GM10847 (cell line): ENCODE data around the gene HDHD5.

ENCODE experiments used
- POLR2A ChIP-seq: IDR thresholded peaks from 2 replicates; pipeline ENCODE4 v1.6.1; 2011; ENCODE audit not compliant: insufficient read length; ENCODE audit errors: extremely low read depth

HDHD5 gene

GRCh38 chr22:17105143-17106129, 53.6 kb downstream of the HDHD5 start:
- TF ChIP-seq POLR2A: no peak

GRCh38 chr22:17104336-17104935, 54.6 kb downstream of the HDHD5 start:
- TF ChIP-seq POLR2A: no peak

DNA sequence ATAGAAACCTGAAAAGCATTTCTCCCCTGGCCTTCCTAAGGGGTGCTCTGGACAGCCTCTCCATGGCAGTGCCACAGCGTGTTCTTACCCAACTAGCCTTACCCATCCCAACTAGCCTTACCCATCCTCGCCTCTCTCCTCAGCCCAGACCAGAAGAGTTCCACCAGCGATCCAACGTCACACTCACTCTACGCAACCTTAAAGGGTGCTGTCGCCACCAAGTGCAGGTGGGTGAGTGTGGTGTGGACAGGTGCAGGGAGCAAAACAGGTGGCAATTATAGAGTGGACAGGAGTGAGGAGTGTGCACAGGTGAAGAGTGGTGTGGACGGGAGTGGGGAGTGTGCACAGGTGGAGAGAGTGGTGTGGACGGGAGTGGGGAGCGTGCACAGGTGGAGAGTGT, 55.7 kb downstream of the HDHD5 start:
- TF ChIP-seq POLR2A: no peak

DNA sequence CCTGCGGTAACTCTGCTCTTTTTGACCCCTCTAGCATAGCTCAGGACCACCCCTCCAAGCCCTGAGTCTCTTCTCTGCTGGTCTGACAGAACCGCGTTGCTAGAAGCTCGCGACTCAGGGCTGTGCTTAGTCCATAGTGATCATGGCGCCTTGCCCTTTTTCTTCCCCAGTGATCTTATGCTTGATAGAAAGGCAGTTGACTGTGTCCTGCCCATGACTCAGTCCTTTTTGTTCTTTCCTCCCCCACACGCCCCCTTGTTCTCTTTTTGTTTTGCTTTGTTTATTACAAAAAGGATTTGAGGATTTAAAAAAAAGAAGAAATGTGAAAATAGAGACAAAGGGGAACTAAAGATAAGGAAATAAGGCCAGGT, 56.8 kb downstream of the HDHD5 start:
- TF ChIP-seq POLR2A: no peak

DNA sequence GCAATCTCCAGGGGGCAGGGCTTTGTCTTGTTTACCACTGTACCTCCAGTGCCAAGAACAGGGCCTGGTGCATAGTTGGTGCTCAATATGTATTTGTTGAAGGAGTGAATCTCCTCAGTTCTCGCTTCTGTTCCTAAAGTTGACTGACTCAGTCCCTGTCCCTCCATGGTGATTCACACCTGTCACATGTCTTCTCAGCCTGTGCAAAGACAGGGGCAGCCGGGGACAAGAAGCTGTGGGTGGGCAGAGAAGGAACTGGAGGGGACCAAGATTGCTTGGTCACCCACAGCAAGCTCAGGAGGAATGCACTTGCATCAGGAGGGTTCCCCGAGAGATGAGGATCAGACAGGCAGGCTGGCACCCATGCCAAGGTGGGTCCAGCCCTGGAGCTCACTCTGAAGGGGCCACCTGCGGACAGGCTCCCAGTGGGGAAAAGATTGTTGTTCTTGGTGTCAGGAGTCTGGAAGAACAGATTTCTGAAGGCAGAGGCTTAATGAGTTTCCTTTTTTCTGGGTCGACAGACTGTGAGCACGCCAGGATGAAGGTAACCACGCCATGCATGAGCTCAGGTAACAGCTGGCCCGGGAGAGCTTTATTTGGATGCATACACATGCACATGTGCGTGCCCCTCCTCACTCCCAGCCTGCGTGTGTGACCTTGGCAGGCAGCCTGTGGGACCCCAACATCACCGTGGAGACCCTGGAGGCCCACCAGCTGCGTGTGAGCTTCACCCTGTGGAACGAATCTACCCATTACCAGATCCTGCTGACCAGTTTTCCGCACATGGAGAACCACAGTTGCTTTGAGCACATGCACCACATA, 57.4 kb downstream of the HDHD5 start:
- TF ChIP-seq POLR2A: no peak

DNA sequence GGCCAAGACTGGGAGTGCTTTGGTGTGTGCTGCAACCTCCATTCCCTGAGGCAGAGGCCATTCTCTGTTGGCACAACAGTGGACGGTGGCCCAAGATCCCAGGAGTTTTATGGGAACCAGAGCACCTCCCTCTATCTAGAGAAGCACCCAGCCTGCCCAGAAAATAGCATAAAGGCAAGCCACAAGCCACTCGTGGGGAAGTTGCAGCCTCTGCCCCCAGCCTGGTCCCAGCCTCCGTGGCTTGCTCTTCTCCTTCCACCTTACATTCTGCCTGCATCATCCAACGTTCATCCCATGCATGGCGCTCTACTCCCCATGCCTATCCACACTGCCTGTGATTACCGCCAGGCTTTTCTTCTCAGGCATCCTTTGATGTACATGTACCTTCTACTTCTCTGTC, 58.5 kb downstream of the HDHD5 start:
- TF ChIP-seq POLR2A: no peak

DNA sequence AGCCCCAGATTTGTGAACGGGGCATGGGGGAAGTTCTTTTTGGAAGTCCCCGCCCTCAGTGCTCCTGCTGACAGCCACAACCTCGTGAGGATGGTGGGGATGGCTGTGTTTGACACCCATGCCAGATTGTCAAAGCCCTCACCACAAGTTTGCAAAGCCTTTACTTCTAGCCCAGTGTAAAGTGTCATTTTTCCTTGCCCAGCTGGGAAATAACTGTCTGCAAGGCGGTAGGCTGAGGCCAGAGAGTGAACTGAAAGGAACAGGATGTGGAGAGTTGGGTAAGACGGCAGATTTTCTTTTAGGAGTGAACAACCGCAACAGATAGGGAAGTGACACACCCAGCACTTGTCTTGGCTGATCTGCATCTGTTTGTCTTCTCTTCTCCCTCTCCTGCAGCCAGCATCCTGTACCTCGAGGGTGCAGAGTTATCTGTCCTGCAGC, 60.7 kb downstream of the HDHD5 start:
- TF ChIP-seq POLR2A: no peak

- no peak for TF ChIP-seq POLR2A
Measured at GRCh38 chr22:17097701-17098100, 61.4 kb downstream of the HDHD5 start.

GRCh38 chr22:17097062-17097461, 62.0 kb downstream of the HDHD5 start:
- TF ChIP-seq POLR2A: no peak

DNA sequence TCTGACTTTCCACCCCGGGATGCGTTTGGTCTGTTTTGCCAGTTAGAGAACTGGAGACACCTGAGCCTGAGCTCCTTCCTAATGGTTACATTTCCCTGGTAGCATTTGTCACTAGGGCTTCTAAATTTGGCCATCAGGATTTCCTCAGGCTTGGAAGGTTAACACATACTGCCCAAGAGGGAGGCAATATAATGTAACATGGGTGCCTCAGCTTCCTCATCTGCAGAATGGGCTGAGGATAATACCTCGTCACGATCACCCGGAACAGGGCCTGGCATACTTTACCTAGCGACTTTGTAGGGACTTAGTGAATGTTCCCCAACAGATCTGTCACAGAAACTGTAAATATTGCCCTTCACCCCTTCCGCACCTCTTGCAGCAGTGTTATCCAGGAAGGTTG, 63.0 kb downstream of the HDHD5 start:
- TF ChIP-seq POLR2A: no peak

DNA sequence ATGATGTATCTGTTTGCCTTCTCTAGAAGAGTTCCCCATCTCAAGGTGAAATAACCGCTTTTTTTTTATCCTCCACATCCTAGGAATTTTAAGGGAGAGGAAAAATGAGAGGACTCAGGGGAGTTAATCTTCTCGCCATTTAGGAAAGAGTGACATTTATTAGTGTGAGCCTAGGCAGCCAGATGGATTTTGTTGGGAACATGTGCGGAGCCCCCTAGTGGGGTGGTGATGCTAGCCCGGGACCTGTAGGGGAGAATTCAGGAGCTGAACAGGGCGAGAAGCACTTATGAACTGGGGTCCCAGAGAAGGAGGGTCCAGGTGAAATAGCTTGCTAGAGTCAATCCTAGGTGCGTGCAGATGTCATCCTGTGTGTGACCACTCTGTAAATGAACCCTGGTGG, 63.5 kb downstream of the HDHD5 start:
- no peak for TF ChIP-seq POLR2A

GRCh38 chr22:17093081-17093480, 66.0 kb downstream of the HDHD5 start:
- no peak for TF ChIP-seq POLR2A

- TF ChIP-seq POLR2A: no peak
Measured at GRCh38 chr22:17091851-17092250, 67.2 kb downstream of the HDHD5 start.

DNA sequence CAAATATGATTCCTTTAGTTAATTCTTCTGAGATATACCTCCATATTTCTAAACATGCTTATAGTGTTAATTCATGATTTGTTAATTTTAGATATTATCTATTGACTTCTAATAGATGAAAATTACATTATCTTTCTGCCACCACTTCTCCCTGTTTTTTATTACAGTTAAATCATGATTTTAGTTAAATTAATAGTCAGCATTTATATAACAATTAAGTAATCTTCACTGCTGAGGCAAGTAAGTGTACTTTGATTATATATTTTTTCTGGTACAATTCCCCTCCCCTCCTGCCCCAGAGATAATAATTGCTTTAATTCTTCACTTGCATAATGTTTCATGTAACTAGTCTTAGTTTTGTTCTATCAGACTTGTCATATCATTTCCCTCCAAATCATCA, 68.5 kb downstream of the HDHD5 start:
- TF ChIP-seq POLR2A: no peak
